SK-N-MC (cell line): ENCODE results near the gene NDUFB7.

Source experiments
- DNase-seq: peaks from one replicate; pipeline ENCODE4 v3.0.0-alpha.2; 2011; ENCODE audit warnings: low read depth, low spot score
- H3K27ac ChIP-seq: fragments of 200-600 bp; sonication (generic); 2 replicates; pipeline ENCODE4 v1.5.1; 2016; ENCODE audit warnings: mixed run types
- H3K36me3 ChIP-seq: fragments of 200-600 bp; sonication (generic); 2 replicates; pipeline ENCODE4 v1.6.1; 2017; ENCODE audit warnings: antibody characterized with exemption, low read length, mixed read lengths; ENCODE audit not compliant: insufficient read depth
- H3K4me3 ChIP-seq: fragments of 200-600 bp; sonication (generic); 2 replicates; pipeline ENCODE4 v1.5.1; 2016
- H3K9ac ChIP-seq: fragments of 200-600 bp; sonication (generic); 2 replicates; pipeline ENCODE4 v1.8.0; 2017; ENCODE audit warnings: mixed run types, mixed read lengths; ENCODE audit not compliant: insufficient read length
- H3K9me3 ChIP-seq: fragments of 200-600 bp; sonication (generic); 2 replicates; pipeline ENCODE4 v1.6.1; 2017; ENCODE audit warnings: low read depth, mild to moderate bottlenecking, antibody characterized with exemption, low read length, moderate library complexity, mixed read lengths
- EZH2 ChIP-seq: fragments of 200-600 bp; sonication (generic); IDR thresholded peaks from one replicate; pipeline ENCODE4 v1.6.1; 2017; ENCODE audit warnings: antibody characterized with exemption
- FOXP2 ChIP-seq: optimal IDR thresholded peaks from 2 replicates; pipeline ENCODE3; 2011; ENCODE audit warnings: mild to moderate bottlenecking, moderate library complexity; ENCODE audit not compliant: insufficient read depth; ENCODE audit errors: extremely low read length, control extremely low read depth
- POLR2AphosphoS5 ChIP-seq: IDR thresholded peaks from 2 replicates; pipeline ENCODE4 v1.6.1; 2012; ENCODE audit warnings: mild to moderate bottlenecking, low read depth, low read length, borderline replicate concordance

Gene NDUFB7

DNA sequence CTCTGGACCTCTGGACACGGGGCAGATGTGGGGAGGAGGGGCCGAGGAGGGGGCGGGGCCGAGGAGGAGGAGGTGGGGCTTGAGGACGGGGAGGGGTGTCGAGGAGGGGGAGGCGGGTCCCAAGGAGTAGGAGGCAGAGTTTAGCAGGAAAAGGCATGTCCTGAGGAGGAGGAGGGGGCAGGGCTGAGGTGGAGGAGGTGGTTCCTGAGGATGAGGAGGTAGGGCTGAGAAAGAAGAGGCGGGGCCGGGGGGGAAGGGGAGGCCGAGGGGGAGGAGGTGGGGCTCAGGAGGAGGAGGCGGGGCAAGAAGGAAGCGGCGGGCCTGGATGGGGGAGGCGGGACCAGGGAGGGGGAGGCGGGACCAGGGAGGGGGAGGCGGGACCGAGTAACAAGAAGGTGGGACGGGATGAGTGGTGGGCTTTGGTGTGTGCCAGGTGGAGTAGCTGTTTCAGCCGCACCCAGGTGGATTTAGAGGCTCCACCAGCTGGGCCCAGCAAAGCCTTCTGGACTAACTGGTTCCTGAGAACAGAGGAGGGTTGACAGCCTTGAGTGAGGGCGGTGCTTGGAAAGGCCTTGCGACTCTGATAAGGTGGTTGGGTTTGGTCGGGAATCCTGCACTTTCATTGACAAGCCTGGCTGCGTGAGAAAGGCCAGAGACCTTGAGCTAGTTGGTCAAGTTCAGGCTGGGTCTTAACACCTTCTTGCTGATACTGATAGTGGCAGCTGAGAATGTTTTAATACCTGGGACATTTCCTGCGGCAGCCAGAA, 34.8 kb downstream of the NDUFB7 start:
- Histone ChIP-seq H3K9ac (no peak overlapping the region), H3K36me3 (peaks cover 25% of the 10 kb centered on the region), H3K4me3 (peak overlapping the region; percentile 30; the same call in 1 of the 2 replicates), H3K27ac (peak overlapping the region; percentile 60), H3K9me3 (no peaks in the 10 kb centered on the region)
- DNase-seq = no peak
- TF ChIP-seq POLR2AphosphoS5 (no peak), FOXP2 (no peak), EZH2 (no peak)

DNA sequence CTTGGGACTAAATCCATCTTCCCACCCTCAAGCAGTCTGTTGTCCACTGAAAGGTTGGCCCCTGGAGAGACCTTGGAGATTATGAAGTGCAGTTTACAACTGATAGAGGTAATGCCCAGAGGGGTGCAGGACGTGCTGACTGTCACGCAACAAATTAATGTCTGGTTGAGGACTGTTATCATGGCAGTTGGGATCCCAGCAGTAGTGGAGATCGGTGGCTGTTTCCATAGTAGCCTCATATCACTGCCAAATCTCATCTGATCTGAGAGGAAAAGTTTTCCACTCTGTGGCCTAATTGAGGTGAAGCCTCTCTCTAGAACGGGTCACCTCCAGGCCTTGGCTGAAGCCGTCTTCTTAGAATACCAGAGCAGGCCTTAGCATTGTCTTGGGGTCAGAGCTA, 38.4 kb downstream of the NDUFB7 start:
- Histone ChIP-seq H3K27ac (no peak overlapping the region; the same call in 1 of the 2 replicates), H3K36me3 (peaks cover 21% of the 10 kb centered on the region), H3K4me3 (no peak overlapping the region), H3K9me3 (no peaks in the 10 kb centered on the region), H3K9ac (no peak overlapping the region)
- TF ChIP-seq EZH2 (no peak), POLR2AphosphoS5 (no peak), FOXP2 (no peak)
- no peak for DNase-seq

DNA sequence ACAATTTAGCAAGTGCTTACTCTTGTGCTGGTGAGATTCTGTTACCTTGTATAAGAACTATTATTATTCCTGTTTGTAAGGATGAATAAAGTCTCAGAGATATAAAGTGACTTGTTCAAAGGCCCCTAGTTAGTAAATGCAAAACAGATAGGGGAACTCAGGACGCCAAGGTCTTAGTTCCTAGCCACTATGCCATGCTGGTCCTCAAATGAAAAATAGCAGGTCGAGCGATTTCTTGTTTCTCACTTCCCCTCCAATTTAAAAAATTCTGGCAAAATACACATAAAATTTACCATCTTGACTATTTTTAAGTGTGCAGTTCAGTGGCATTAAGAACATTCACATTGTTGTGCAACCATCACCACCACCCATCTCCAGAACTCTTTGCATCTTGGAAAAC, 41.4 kb downstream of the NDUFB7 start:
- H3K9ac ChIP-seq = peak overlapping the region; percentile 81
- peaks cover 21% of the 10 kb centered on the region for H3K36me3 ChIP-seq
- H3K27ac ChIP-seq = peak overlapping the region; percentile 27
- no peaks in the 10 kb centered on the region for H3K9me3 ChIP-seq
- peak overlapping the region; percentile 96 for H3K4me3 ChIP-seq
- no peak for TF ChIP-seq FOXP2
- no peak for TF ChIP-seq EZH2
- no peak for TF ChIP-seq POLR2AphosphoS5
- no peak for DNase-seq

DNA sequence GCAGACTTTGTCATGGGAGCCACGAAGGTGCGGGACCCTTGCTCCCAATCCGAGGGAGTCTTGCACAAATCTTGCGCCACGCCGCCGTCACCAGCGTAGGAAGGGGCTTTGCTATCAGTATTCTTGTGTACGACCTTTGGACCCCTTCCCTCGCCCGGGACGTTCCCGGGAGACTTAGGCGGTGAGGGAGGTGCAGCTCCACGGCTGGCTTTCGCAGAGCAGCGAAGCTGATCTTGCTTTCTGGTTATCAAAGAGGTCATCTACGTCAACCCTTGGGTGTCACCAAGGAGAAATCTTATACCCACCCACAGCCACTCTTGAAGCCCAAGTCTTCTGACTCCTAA, 41.9 kb downstream of the NDUFB7 start:
- peak overlapping the region; percentile 81 for H3K9ac ChIP-seq
- TF ChIP-seq FOXP2 (no peak), EZH2 (no peak), POLR2AphosphoS5 (no peak)
- no peak for DNase-seq
- H3K27ac ChIP-seq = peak overlapping the region; percentile 86
- H3K4me3 ChIP-seq = peak overlapping the region; percentile 96
- peaks cover 21% of the 10 kb centered on the region for H3K36me3 ChIP-seq
- no peaks in the 10 kb centered on the region for H3K9me3 ChIP-seq

DNA sequence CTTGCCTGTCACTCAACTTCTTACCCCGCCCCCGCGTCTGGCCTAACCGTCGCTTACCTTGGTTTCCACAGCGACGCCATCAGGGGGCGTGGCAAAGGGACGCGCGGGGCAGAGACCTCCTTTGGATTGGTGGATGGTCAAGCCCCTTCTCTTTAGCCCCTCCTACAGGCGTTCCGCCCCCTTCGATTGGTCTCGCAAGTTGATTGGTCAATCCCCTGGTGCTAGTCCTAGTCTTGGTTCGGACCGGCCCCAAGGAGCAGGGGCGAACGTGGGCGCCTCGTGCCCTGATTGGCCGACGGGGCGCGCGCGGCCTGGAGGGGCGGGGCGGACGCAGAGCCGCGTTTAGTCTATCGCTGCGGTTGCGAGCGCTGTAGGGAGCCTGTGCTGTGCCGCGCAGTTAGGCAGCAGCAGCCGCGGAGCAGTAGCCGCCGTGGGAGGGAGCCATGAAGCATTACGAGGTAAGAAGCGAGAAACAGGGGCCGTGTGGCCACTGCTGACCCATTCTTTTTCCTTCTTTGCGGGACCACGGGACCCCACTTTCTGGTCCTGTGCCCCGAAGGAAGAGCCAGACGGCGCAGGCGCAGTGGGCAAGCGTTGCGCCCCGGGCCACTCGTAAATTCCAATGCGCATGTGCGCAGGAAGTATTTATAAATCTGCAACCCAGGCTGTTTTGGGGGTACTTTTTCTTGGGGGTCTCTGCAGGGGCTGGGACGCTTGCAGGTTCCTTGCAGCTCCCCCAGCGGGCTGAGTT, 42.4 kb downstream of the NDUFB7 start, which contains the start of gene TECR:
Gene TECR, plus strand, starts transcription at position 341 of the 751 bp plus-strand sequence. Its CDS starts 103 bp downstream, at position 444.
- no peaks in the 10 kb centered on the region for H3K9me3 ChIP-seq
- H3K9ac ChIP-seq = peak within 1 kb of the TSS; percentile 81
- no peak for TF ChIP-seq EZH2
- peak; percentile 60 for TF ChIP-seq FOXP2
- TF ChIP-seq POLR2AphosphoS5 = peak; percentile 98
- peak; percentile 99 for DNase-seq
- H3K27ac ChIP-seq = peak within 1 kb of the TSS; percentile 86
- peak within 1 kb of the TSS; percentile 96 for H3K4me3 ChIP-seq
- peaks cover 18% of the 10 kb centered on the region for H3K36me3 ChIP-seq

DNA sequence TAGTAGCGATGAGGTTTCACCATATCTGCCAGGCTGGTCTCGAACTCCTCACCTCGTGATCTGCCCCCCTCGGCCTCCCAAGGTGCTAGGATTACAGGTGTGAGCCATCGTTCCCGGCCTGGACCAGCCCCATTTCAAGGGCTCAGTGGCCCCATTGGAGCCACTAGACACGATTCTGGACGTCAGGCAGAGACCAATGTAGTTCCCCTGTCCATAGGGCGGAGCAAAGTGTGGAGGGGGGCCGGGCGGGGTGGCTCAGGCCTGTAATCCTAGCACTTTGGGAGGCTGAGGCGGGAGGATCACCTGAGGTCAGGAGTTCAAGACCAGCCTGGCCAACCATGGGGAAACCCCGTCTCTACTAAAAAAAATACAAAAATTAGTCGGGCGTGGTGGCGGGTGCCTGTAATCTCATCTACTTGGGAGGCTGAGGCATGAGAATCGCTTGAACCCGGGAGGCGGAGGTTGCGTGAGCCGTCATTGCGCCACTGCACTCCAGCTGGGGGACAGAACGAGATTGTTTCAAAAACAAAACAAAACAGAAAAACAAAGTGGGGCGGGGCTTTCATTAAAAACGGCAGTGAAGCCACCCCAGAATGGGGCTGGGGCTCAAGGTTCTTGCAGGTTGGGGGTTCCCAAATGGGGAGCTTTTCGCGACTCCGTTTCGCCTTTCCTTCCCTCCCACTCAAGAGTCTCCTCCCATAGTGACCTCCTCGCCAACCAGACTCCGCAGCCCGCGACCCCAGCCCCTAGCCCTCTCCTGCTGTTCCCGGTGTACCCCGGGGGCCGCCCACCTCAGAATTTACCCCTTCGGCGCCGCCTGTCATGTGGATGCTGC, 43.2 kb downstream of the NDUFB7 start:
- Histone ChIP-seq H3K4me3 (peak overlapping the region; percentile 96), H3K9ac (no peak overlapping the region), H3K9me3 (no peaks in the 10 kb centered on the region), H3K36me3 (peaks cover 14% of the 10 kb centered on the region), H3K27ac (0 out of 2 replicates have a peak overlapping the region, but pooled peaks have one; percentile 4)
- TF ChIP-seq FOXP2 (no peak), POLR2AphosphoS5 (no peak), EZH2 (no peak)
- DNase-seq = no peak

DNA sequence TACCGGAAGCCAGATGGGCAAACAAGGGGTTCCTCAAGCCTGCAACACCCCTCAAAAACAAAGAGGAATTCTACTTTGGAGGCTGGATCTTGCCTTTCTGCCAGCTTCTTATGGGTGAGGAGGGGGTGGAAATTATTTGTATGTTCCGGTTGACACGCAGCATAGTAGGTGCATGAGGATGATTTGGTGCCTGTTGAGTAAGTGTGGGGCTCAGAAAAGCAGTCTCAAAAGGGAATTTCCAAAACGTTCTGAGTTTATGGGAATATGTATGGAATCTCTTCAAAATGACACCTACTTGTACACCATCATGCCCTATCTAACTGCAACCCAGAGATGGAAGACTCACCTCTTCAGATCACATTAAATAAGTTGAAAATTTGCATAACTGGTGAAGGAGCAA, 45.4 kb downstream of the NDUFB7 start:
- Histone ChIP-seq H3K27ac (peak overlapping the region; percentile 56; the same call in 1 of the 2 replicates), H3K9ac (no peak overlapping the region), H3K36me3 (no peaks in the 10 kb centered on the region), H3K4me3 (no peak overlapping the region), H3K9me3 (no peaks in the 10 kb centered on the region)
- DNase-seq = no peak
- TF ChIP-seq POLR2AphosphoS5 = no peak
- TF ChIP-seq FOXP2 = no peak
- no peak for TF ChIP-seq EZH2

DNA sequence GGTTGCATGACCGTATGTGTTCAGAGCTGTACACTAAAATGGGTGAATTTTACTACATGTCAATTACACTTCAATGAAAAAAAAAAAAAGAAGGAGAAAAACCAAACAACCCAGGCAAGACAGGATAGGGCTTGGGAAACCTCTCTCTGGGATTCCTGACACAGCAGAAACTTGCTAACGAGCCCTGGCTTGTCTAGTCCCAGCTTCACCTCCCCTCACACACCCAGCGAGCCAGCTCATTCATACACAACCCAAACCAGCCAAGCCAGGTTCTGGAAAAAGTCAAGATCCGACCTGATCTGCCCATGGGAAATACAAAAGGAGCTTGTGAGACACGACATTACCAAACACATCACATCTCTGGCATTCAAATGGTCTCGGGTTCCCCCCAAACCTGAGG, 46.1 kb downstream of the NDUFB7 start:
- TF ChIP-seq POLR2AphosphoS5 (no peak), FOXP2 (no peak), EZH2 (no peak)
- Histone ChIP-seq H3K27ac (peak overlapping the region; percentile 56; the same call in 1 of the 2 replicates), H3K9ac (no peak overlapping the region)

More for the DNA sequence above, 46.1 kb downstream of the NDUFB7 start:
- Histone ChIP-seq H3K4me3 (no peak overlapping the region), H3K9me3 (no peaks in the 10 kb centered on the region), H3K36me3 (no peaks in the 10 kb centered on the region)
- no peak for DNase-seq
